GM19468 (cell line): Measurements from ENCODE around the gene C16orf46.

Source experiments
- ATAC-seq: cut with Tn5 transposase; IDR thresholded peaks from one replicate; pipeline ENCODE4 v1.9.1; 2021; ENCODE audit warnings: mild to moderate bottlenecking, moderate library complexity, moderate number of reproducible peaks; ENCODE audit not compliant: unreplicated experiment; ENCODE audit errors: extremely low read depth

Gene C16orf46

DNA sequence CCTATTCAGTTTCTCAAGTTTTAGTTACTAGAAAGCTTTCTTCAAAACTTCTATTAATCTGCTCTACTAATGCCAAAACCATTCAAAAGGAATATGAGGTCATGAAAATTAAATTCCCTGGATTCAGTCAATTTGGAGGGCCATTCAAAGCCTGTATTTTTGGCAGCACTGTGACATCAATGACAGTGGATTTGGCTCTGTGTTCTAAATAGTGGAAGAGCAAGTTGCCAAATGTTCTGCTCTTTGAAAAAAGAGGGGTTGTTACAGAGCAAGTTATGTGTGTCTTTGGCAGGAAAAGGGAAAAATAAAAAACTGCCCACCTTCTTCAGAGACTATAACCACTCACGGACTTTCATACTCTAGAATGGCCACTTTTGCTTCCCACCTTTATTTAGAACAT, 3.2 kb upstream of the C16orf46 start:
- no peak for ATAC-seq

DNA sequence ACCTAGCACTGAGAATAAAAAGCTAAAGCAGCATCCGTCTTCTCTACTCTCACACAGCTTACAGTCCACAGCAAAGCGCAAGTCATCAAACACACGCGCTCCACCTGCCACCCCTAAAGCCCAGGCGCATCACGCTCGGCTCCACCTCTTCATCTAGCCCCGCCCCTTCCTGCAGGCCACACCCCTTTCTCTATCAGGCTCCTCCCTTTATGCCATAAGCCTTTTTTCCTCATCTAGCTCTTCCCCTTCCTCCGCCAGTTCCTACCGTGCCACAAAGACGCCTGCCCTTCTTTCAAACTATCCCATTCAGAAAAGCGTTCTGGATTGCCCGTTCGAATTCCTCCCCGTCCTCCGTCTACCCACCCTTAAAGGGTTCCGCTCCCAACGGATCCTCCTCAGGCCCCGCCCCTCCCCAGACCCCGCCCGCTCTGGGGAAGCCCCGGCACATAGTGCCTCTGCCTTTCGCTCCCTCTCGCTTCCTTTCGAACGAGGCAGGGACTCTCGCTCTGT, 417 bp downstream of the C16orf46 start:
- ATAC-seq, result peak; percentile 43

- ATAC-seq, result no peak
Observed at GRCh38 chr16:81073560-81074330, 3.3 kb downstream of the C16orf46 start.

GRCh38 chr16:81071805-81072204, 5.2 kb downstream of the C16orf46 start:
- ATAC-seq, result no peak

DNA sequence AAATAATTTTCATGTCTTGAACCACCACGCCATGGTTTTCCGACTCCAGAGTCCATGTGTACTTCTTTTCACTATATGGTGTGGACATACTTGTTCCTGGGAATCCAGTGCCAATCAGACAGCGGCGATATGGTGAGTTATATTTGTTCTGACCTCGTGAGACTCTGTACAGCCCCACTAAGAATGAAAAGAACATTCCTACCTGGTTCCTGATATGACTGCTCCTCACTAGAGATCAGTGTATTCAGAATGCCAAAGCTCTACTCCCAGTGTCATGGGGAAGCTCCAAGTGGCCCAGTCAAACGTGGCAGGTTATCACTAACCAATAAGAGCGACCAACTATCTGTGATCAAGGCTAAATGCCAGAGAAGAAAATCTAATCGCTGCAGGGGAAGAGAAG, 6.1 kb downstream of the C16orf46 start:
- ATAC-seq, result no peak

DNA sequence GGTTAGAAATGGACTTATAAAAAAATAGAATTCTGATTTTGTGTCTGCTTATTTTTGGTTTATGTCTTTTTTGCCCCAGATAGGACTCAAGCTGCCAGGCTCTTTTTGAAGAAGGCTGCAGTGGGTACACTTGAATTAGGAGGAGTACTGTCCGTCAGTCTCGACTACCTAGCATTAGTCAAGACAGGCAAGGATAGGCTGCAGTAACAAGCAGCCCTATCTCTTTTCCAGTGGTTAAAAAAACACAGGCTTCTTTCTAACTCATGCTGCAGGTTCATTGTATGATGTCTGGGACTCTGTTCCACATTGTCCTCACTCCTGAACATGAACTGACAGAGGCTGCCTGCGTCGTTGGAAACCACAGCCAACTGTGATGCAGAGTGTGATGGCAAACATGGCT, 8.0 kb downstream of the C16orf46 start:
- ATAC-seq, result no peak

GRCh38 chr16:81067166-81067565, 9.9 kb downstream of the C16orf46 start:
- ATAC-seq, result no peak

DNA sequence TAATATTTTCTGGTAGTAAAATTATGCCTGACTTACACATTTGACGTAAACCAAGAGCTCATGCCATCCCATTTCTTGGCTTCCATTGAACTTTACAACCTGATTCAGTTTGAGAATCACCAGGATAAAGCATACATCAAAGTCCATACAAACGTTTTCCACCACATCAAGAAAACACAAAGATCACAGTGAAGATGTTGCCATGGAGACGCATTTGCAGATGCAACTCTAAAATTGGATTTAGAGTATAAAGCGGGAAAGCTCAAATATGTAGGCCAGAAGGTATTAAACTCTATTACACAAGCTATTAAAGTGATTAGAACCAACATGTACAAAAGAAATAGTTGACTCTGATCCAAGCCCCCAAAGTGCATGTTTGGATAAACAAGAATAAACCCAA, 10.4 kb downstream of the C16orf46 start:
- no peak for ATAC-seq

GRCh38 chr16:81061871-81062608, 15.0 kb downstream of the C16orf46 start:
- ATAC-seq, result no peak

- no peak for ATAC-seq
Observed at GRCh38 chr16:81061307-81061640, 15.8 kb downstream of the C16orf46 start.

- ATAC-seq, result no peak
Observed at GRCh38 chr16:81060576-81061306, 16.3 kb downstream of the C16orf46 start.

- ATAC-seq, result no peak
Observed at GRCh38 chr16:81053761-81054160, 23.3 kb downstream of the C16orf46 start.

DNA sequence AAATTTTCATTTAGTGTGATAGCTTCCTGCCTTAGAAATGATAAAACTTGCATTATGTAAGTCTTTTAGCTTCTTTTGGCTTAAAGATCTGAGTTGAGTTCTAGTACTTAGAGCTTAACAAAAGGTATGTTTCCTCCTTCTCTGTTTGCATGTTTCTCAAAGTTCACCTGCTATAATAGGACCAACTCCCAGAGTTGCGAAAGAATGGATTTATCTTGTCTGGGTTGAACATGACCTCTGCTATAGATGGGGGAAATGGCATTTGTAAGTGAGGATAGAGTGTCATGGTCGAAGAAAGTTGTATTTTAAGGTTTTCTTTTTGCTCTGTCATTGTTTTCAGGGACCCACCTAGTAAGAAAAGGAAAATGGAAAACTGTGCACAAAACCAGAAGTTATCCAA, 34.2 kb downstream of the C16orf46 start:
- no peak for ATAC-seq

GRCh38 chr16:81041696-81042095, 35.3 kb downstream of the C16orf46 start:
- no peak for ATAC-seq

- no peak for ATAC-seq
Observed at GRCh38 chr16:81040842-81041241, 36.2 kb downstream of the C16orf46 start.

GRCh38 chr16:81040131-81040530, 36.9 kb downstream of the C16orf46 start:
- ATAC-seq, result no peak

DNA sequence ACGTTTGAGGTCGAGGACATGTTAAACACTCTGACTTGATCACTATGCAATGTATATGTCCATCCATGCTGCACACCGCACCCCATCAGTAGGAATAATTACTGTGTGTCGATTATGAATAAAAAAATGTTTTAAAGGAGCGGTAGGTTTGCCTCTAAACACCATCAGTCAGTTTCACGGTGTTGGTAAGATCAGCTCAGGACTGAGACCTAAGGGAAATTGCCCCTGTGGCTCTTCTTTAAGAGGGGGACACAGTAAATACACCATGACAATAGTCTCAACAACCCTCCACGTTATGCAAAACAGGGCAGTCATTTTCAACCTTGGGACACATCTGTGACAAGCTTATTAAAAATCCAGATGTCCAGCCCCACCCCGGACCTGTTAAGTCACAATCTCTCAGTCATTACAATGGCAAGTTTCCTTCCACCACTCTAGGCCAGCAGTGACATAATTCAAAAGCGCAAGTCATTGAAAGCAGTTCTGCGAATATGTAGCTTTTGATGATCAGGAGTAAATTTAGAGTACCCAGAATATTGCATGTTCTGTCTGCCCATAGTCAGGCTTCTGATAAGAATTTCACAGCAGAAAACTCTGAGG, 40.2 kb downstream of the C16orf46 start:
- ATAC-seq, result no peak

GRCh38 chr16:81035975-81036750, 40.9 kb downstream of the C16orf46 start:
- peak; percentile 27 for ATAC-seq

- ATAC-seq, result peak; percentile 72
Observed at GRCh38 chr16:81035398-81035974, 41.6 kb downstream of the C16orf46 start, which contains the start of gene ATMIN. ATMIN (plus strand) TSS chr16:81035842; CDS start chr16:81035871, 29 bp downstream.
